ENCODE results near the gene SYNGR1. TPM values are rescaled to one million over a fixed set of nuclear protein-coding genes. Genes with fewer than 3 reads are reported as not detected.

SYNGR1 gene
- total RNA-seq: 2.2 TPM

GRCh38 chr22:39349967-39350726 lies at the start of gene SYNGR1:
TSS of gene SYNGR1 (plus strand) at chr22:39349991. CDS start at chr22:39350011, 20 bp downstream.
- H3K27me3 ChIP-seq: no peaks in the 10 kb centered on the region
- peak within 1 kb of the TSS; percentile 72 to 96 for H3K4me3 ChIP-seq
- H3K9me3 ChIP-seq: no peaks in the 10 kb centered on the region
- DNase-seq (ENCODE audit: low spot score in 2 of 2): no peak
- no peaks in the 10 kb centered on the region for H3K36me3 ChIP-seq
- intact Hi-C loops (cut with DNase I): loop anchor here (5.0 kb wide), 1 partner anchor 177 kb away; no protein-coding TSS in a partner anchor
- peak within 1 kb of the TSS in 1 of 2 donors; percentile 63 for H3K27ac ChIP-seq
- TF ChIP-seq CTCF (IDR thresholded peaks at IDR 0.05): no peak
- peaks cover 0 to 2% of the 10 kb centered on the region in 2 donors for H3K4me1 ChIP-seq

- Histone ChIP-seq H3K9me3 (no peaks in the 10 kb centered on the region), H3K4me3 (peak overlapping the region; percentile 19 to 29)
Observed at GRCh38 chr22:39300186-39300830, 49.5 kb upstream of the SYNGR1 start.

GRCh38 chr22:39301108-39301507 lies 48.7 kb upstream of the SYNGR1 start:
- Histone ChIP-seq H3K4me1 (peaks cover 13 to 28% of the 10 kb centered on the region in 2 donors), H3K36me3 (no peaks in the 10 kb centered on the region), H3K27me3 (no peaks in the 10 kb centered on the region), H3K4me3 (no peak overlapping the region), H3K9me3 (no peaks in the 10 kb centered on the region), H3K27ac (no peak overlapping the region)
- no peak for TF ChIP-seq CTCF (IDR thresholded peaks at IDR 0.05)
- intact Hi-C loops (cut with DNase I): no loop called here
- DNase-seq (ENCODE audit: low spot score in 2 of 2): no peak

More at GRCh38 chr22:39300186-39300830, 49.5 kb upstream of the SYNGR1 start:
- H3K27ac ChIP-seq: peak overlapping the region; percentile 39
- H3K27me3 ChIP-seq: no peaks in the 10 kb centered on the region
- intact Hi-C loops (cut with DNase I): no loop called here
- no peaks in the 10 kb centered on the region for H3K36me3 ChIP-seq
- peaks cover 13 to 28% of the 10 kb centered on the region in 2 donors for H3K4me1 ChIP-seq
- peak in 1 of 2 donors; percentile 74 for DNase-seq (ENCODE audit: low spot score in 2 of 2)
- TF ChIP-seq CTCF (IDR thresholded peaks at IDR 0.05): peak in 1 of 3 experiments; percentile 3

GRCh38 chr22:39301926-39302325 lies 47.9 kb upstream of the SYNGR1 start:
- Histone ChIP-seq H3K27me3 (no peaks in the 10 kb centered on the region), H3K4me1 (peaks cover 11 to 24% of the 10 kb centered on the region in 2 donors), H3K4me3 (no peak overlapping the region), H3K36me3 (no peaks in the 10 kb centered on the region), H3K27ac (no peak overlapping the region), H3K9me3 (no peaks in the 10 kb centered on the region)
- DNase-seq (ENCODE audit: low spot score in 2 of 2): no peak
- no peak for TF ChIP-seq CTCF (IDR thresholded peaks at IDR 0.05)
- intact Hi-C loops (cut with DNase I): no loop called here

- no peaks in the 10 kb centered on the region for H3K9me3 ChIP-seq
- no peaks in the 10 kb centered on the region for H3K36me3 ChIP-seq
- no peak for DNase-seq (ENCODE audit: low spot score in 2 of 2)
- H3K27me3 ChIP-seq: no peaks in the 10 kb centered on the region
- no peak overlapping the region for H3K27ac ChIP-seq
- intact Hi-C loops (cut with DNase I): no loop called here
- no peak for TF ChIP-seq CTCF (IDR thresholded peaks at IDR 0.05)
- no peak overlapping the region for H3K4me3 ChIP-seq
- peaks cover 5 to 18% of the 10 kb centered on the region in 2 donors for H3K4me1 ChIP-seq
Observed at GRCh38 chr22:39302431-39302960, 47.3 kb upstream of the SYNGR1 start.

Measured in ascending aorta (tissue), 2 donors.